Cardiac fibroblast (primary cell): ENCODE measurements around the gene PRDX2.

ENCODE experiments used
- DNase-seq, 2 donors: peaks; one replicate each; pipeline versions ENCODE4 v3.0.0 to v3.0.0-alpha.2; 2010; ENCODE audit warnings: low read depth in 2 of 2
- H3K4me3 ChIP-seq, 2 donors: replicated peaks in 1 of 2; 1 replicate in 1 of 2; 2 replicates in 1 of 2; pipeline ENCODE4 v1.5.1; 2011; ENCODE audit warnings: low read depth in 2 of 2, low read length in 2 of 2, mild to moderate bottlenecking in 2 of 2, moderate library complexity in 1 of 2
- CTCF ChIP-seq: IDR thresholded peaks from one replicate; pipeline ENCODE4 v1.5.1; 2011; ENCODE audit warnings: low read depth, mild to moderate bottlenecking, low read length, inconsistent platforms

PRDX2 gene

GRCh38 chr19:12749938-12750521 is 51.6 kb downstream of the PRDX2 start:
- DNase-seq, result peak; percentile 21 to 56
- H3K4me3 ChIP-seq, result no peak overlapping the region
- TF ChIP-seq CTCF, result no peak

DNA sequence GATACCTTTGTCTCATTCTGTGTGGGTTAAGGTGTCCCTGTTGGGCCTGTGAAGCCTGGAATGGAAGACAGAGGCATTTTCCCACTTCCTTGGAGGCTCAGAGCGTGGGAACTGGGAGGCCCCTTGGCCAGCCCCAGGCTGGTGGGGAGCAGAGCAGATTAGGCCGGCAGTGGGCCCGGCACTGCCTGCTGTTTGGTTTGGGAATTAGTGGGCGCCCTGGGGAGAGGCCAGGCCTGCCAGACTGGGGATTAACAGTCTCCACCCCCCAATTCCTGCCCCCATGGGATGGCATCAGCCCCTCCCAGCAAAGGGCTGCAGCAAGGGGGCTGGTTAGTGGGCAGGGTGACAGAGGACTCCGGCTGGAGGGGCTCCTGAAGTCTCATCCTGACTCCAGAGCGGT is 53.1 kb downstream of the PRDX2 start:
- no peak overlapping the region for H3K4me3 ChIP-seq
- TF ChIP-seq CTCF, result no peak
- DNase-seq, result no peak
